Activated naive CD4-positive, alpha-beta T cell treated with anti-CD3 and anti-CD28 coated beads for 36 hours (primary cell): ENCODE data around the gene CA5A. TPM values are rescaled to one million over a fixed set of nuclear protein-coding genes. Genes with fewer than 3 reads are reported as not detected.
A peak's percentile ranks its signal among the peaks of the same experiment; 100 is the strongest.
"Not testable (repeated sequence)": the region's sequence is repeated elsewhere in the genome, so short reads cannot be mapped to it uniquely, and the experiment has no call there.

ENCODE experiments used
- CTCF ChIA-PET: fragments of 350-600 bp; sonication (Branson Sonifier 250); formaldehyde crosslinking; loops from one replicate; lab custom pipeline; 2021; ENCODE audit warnings: antibody characterized with exemption; lab: Charles Lee
- DNase-seq: peaks from one replicate; pipeline ENCODE4 v3.0.0-alpha.2; 2020
- H3K27ac Mint-ChIP-seq: one replicate; pipeline ENCODE4 v1.8.0; 2021; ENCODE audit warnings: mild to moderate bottlenecking, mixed read lengths
- H3K27me3 Mint-ChIP-seq: one replicate; pipeline ENCODE4 v1.8.0; 2021; ENCODE audit warnings: low read depth, mixed read lengths
- H3K36me3 Mint-ChIP-seq: one replicate; pipeline ENCODE4 v1.8.0; 2021; ENCODE audit warnings: low read depth, mixed read lengths
- H3K4me1 Mint-ChIP-seq: one replicate; pipeline ENCODE4 v1.8.0; 2021; ENCODE audit warnings: low read depth, mixed read lengths
- H3K4me3 Mint-ChIP-seq: one replicate; pipeline ENCODE4 v1.8.0; 2021; ENCODE audit warnings: mild to moderate bottlenecking, moderate library complexity, mixed read lengths
- H3K9me3 Mint-ChIP-seq: one replicate; pipeline ENCODE4 v1.8.0; 2021; ENCODE audit warnings: mixed read lengths
- intact Hi-C: fragments of 100-400 bp; cut with micrococcal nuclease; formaldehyde crosslinking; loops from one replicate; pipeline ENCODE4 v1.15.1; 2023
- total RNA-seq, 2 experiments: library from RNA; stranded (reverse); gene quantifications; one replicate each; pipeline ENCODE4 v1.2.3, GENCODE V29; 2021

Gene CA5A
- not detected for total RNA-seq

- CTCF ChIA-PET, result interaction anchor here (0.6 kb wide), 1 partner anchor 48 kb away, joined by 3 read pairs; no protein-coding TSS in a partner anchor
- Mint-ChIP-seq H3K27ac (no peak within 1 kb of the TSS), H3K36me3 (no peaks in the 10 kb centered on the region), H3K4me1 (peaks cover 5% of the 10 kb centered on the region), H3K4me3 (no peak within 1 kb of the TSS), H3K27me3 (no peaks in the 10 kb centered on the region), H3K9me3 (peaks cover 2% of the 10 kb centered on the region)
- intact Hi-C loops, result no loop called here
- DNase-seq, result no peak
Observed at GRCh38 chr16:87936375-87937230, at the start of gene CA5A. TSS of gene CA5A (minus strand) at chr16:87936529. CDS start at chr16:87936450, 79 bp downstream.

- intact Hi-C loops, result loop anchor here (5.0 kb wide), 1 partner anchor 33 kb away; the partner anchor contains the start of gene BANP
- H3K4me3 Mint-ChIP-seq, H3K9me3 Mint-ChIP-seq, DNase-seq, H3K27me3 Mint-ChIP-seq: not testable (repeated sequence)
- Mint-ChIP-seq H3K4me1 (peaks cover 44% of the 10 kb centered on the region), H3K27ac (peak overlapping the region; percentile 88), H3K36me3 (peaks cover 15% of the 10 kb centered on the region)
- CTCF ChIA-PET, result interaction anchor here (0.6 to 1.1 kb wide), 2 partner anchors 17 to 706 kb away, joined by 4 read pairs; no protein-coding TSS in a partner anchor
Observed at GRCh38 chr16:87985493-87985892, 49.2 kb upstream of the CA5A start.

GRCh38 chr16:87984632-87985267 lies 48.4 kb upstream of the CA5A start:
- Mint-ChIP-seq H3K36me3 (peaks cover 13% of the 10 kb centered on the region), H3K9me3 (no peaks in the 10 kb centered on the region), H3K27me3 (no peaks in the 10 kb centered on the region), H3K4me1 (peaks cover 44% of the 10 kb centered on the region), H3K27ac (peak overlapping the region; percentile 80), H3K4me3 (peak overlapping the region; percentile 29)
- CTCF ChIA-PET, result interaction anchor here (0.6 to 1.4 kb wide), 3 partner anchors 17 to 705 kb away, joined by 3 to 4 read pairs (median 4); no protein-coding TSS in a partner anchor
- no peak for DNase-seq
- intact Hi-C loops, result loop anchor here (5.0 kb wide), 1 partner anchor 32 kb away; the partner anchor contains the start of gene BANP

- peaks cover 13% of the 10 kb centered on the region for H3K36me3 Mint-ChIP-seq
- H3K9me3 Mint-ChIP-seq, H3K4me3 Mint-ChIP-seq, intact Hi-C loops, DNase-seq, H3K27me3 Mint-ChIP-seq: not testable (repeated sequence)
- peak overlapping the region; percentile 80 for H3K27ac Mint-ChIP-seq
- CTCF ChIA-PET, result interaction anchor here (1.4 kb wide), 1 partner anchor 110 kb away, joined by 3 read pairs; no protein-coding TSS in a partner anchor
- peaks cover 44% of the 10 kb centered on the region for H3K4me1 Mint-ChIP-seq
Observed at GRCh38 chr16:87984180-87984579, 47.9 kb upstream of the CA5A start.

GRCh38 chr16:87983737-87984097 lies 47.4 kb upstream of the CA5A start:
- CTCF ChIA-PET, result interaction anchor here (1.4 kb wide), 1 partner anchor 110 kb away, joined by 3 read pairs; no protein-coding TSS in a partner anchor
- peak; percentile 76 for DNase-seq
- not testable (repeated sequence) for H3K4me3 Mint-ChIP-seq, H3K9me3 Mint-ChIP-seq, H3K27me3 Mint-ChIP-seq
- Mint-ChIP-seq H3K4me1 (peaks cover 48% of the 10 kb centered on the region), H3K36me3 (peaks cover 11% of the 10 kb centered on the region), H3K27ac (peak overlapping the region; percentile 80)
- intact Hi-C loops, result loop anchor here (1.0 kb wide), 1 partner anchor 20 kb away; no protein-coding TSS in a partner anchor

- intact Hi-C loops, result loop anchor here (1.0 kb wide), 1 partner anchor 20 kb away; no protein-coding TSS in a partner anchor
- DNase-seq, H3K4me3 Mint-ChIP-seq, H3K9me3 Mint-ChIP-seq, H3K27me3 Mint-ChIP-seq: not testable (repeated sequence)
- peaks cover 48% of the 10 kb centered on the region for H3K4me1 Mint-ChIP-seq
- CTCF ChIA-PET, result interaction anchor here (1.4 kb wide), 1 partner anchor 109 kb away, joined by 3 read pairs; no protein-coding TSS in a partner anchor
- H3K27ac Mint-ChIP-seq, result peak overlapping the region; percentile 80
- peaks cover 11% of the 10 kb centered on the region for H3K36me3 Mint-ChIP-seq
Observed at GRCh38 chr16:87983072-87983736, 46.9 kb upstream of the CA5A start.

- Mint-ChIP-seq H3K27ac (peak overlapping the region; percentile 39), H3K4me3 (no peak overlapping the region), H3K27me3 (no peaks in the 10 kb centered on the region), H3K9me3 (no peaks in the 10 kb centered on the region), H3K36me3 (peaks cover 11% of the 10 kb centered on the region), H3K4me1 (peaks cover 48% of the 10 kb centered on the region)
- CTCF ChIA-PET, result no interaction called here
- no peak for DNase-seq
- intact Hi-C loops, result loop anchor here (1.0 kb wide), 1 partner anchor 19 kb away; no protein-coding TSS in a partner anchor
Observed at GRCh38 chr16:87982581-87983041, 46.3 kb upstream of the CA5A start.

GRCh38 chr16:87981376-87981775 lies 45.0 kb upstream of the CA5A start:
- H3K4me1 Mint-ChIP-seq, result peaks cover 49% of the 10 kb centered on the region
- H3K4me3 Mint-ChIP-seq, intact Hi-C loops, H3K27me3 Mint-ChIP-seq, DNase-seq, H3K9me3 Mint-ChIP-seq, CTCF ChIA-PET, H3K27ac Mint-ChIP-seq: not testable (repeated sequence)
- H3K36me3 Mint-ChIP-seq, result peaks cover 14% of the 10 kb centered on the region

- intact Hi-C loops, H3K9me3 Mint-ChIP-seq, H3K27ac Mint-ChIP-seq, CTCF ChIA-PET, H3K27me3 Mint-ChIP-seq, DNase-seq, H3K4me3 Mint-ChIP-seq: not testable (repeated sequence)
- Mint-ChIP-seq H3K4me1 (peaks cover 42% of the 10 kb centered on the region), H3K36me3 (peaks cover 16% of the 10 kb centered on the region)
Observed at GRCh38 chr16:87979911-87980630, 43.7 kb upstream of the CA5A start.

- no peak overlapping the region for H3K4me3 Mint-ChIP-seq
- H3K4me1 Mint-ChIP-seq, result peaks cover 38% of the 10 kb centered on the region
- H3K9me3 Mint-ChIP-seq, result no peaks in the 10 kb centered on the region
- CTCF ChIA-PET, result no interaction called here
- intact Hi-C loops, result no loop called here
- no peak for DNase-seq
- H3K27me3 Mint-ChIP-seq, result no peaks in the 10 kb centered on the region
- peaks cover 13% of the 10 kb centered on the region for H3K36me3 Mint-ChIP-seq
- H3K27ac Mint-ChIP-seq, result peak overlapping the region; percentile 47
Observed at GRCh38 chr16:87979352-87979751, 43.0 kb upstream of the CA5A start.

- no peak overlapping the region for H3K27ac Mint-ChIP-seq
- H3K36me3 Mint-ChIP-seq, result peaks cover 18% of the 10 kb centered on the region
- CTCF ChIA-PET, result no interaction called here
- H3K27me3 Mint-ChIP-seq, result no peaks in the 10 kb centered on the region
- H3K4me1 Mint-ChIP-seq, result peaks cover 33% of the 10 kb centered on the region
- H3K4me3 Mint-ChIP-seq, result no peak overlapping the region
- no peaks in the 10 kb centered on the region for H3K9me3 Mint-ChIP-seq
- intact Hi-C loops, result no loop called here
- DNase-seq, result no peak
Observed at GRCh38 chr16:87978127-87978526, 41.8 kb upstream of the CA5A start.
